Activated gamma-delta T cell (primary cell): ENCODE results near the gene PTGFRN.

Experiments
- DNase-seq: peaks from one replicate; lab custom pipeline; 2025; lab: John Stamatoyannopoulos, UW

Gene PTGFRN

GRCh38 chr1:117033772-117034171, 124.1 kb downstream of the PTGFRN start:
- DNase-seq, result no peak

DNA sequence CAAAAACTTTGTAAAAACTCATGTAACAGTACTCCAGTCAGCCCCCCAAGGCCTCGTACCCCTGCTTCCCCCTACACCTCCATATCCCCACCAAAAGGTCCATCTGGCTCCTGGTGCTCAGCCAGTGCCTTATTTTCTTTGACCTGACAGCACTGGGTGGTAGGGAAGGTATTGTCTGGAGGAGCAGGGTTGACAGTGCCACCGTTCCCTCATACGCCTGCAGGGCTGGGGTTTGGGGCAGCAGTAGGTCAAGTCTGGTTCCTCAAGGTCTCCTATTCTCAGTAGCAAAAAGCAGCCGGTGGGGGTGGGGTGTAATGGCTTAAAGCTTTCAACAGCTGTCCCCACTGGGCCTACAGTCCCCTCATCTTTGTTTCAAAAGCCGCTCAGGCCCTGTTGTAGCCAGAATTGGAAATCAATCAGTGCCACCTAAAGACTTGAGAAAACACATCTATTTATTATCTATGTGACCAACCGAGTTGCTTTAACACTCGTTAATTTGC, 125.1 kb downstream of the PTGFRN start:
- no peak for DNase-seq

DNA sequence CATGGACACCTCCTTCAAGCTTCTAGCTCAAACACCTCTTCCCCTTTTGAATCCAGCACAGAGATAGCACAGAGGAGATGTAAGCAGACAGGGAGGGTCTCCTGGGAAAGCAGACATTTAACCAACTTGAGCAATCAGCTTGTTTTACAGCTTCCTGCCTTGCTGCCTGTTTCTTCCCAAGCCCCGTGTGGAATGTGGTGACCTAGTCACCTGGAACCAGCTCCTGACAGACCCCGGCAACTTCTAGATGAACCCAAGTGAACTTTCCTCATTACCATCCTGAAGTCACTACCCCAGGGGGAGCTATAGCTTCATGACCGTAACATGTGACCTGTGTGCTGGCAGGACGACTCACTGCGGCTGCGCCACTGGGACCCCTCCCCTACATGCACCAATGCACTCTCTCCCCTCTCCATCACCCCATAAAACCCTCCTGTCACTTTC, 126.3 kb downstream of the PTGFRN start:
- no peak for DNase-seq

DNA sequence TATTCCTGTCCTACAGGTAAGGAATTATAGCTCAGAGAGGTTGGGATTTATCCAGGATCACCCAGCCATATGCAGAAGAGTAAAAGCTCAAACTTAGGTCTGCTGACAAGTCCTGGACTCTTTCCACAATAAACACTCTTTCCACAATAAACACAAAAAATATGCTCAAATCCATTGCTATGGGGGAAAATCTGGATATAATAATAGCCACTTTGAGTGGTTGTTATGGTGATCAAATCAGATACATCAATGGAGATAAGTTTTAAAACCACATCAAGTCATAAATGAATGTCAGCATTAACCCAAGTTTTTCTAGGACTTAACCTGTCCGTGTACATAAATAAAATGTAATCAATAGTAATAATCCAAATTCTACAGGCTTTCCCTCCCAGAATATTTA, 128.1 kb downstream of the PTGFRN start:
- DNase-seq, result no peak

GRCh38 chr1:117038236-117038635, 128.5 kb downstream of the PTGFRN start:
- no peak for DNase-seq
